Measurements from ENCODE around the gene APC2. TPM values are rescaled to one million over a fixed set of nuclear protein-coding genes. Genes with fewer than 3 reads are reported as not detected.

Gene APC2
- polyA plus RNA-seq, 1 donor from 2014 or later, result 0.16 TPM

- H3K9me3 Mint-ChIP-seq, result peaks cover 0 to 10% (median 0%) of the 10 kb centered on the region in 3 donors
- peak overlapping the region in 1 of 3 donors; percentile 61 for H3K27ac Mint-ChIP-seq
- H3K36me3 Mint-ChIP-seq, result peaks cover 4% of the 10 kb centered on the region
- H3K4me3 Mint-ChIP-seq, result no peak overlapping the region
- H3K4me1 Mint-ChIP-seq, result peaks cover 3 to 8% (median 5%) of the 10 kb centered on the region in 3 donors
- H3K27me3 Mint-ChIP-seq, result peaks cover 32% of the 10 kb centered on the region
Observed at GRCh38 chr19:1505012-1505411, 55.1 kb downstream of the APC2 start.

GRCh38 chr19:1505991-1506881, 56.3 kb downstream of the APC2 start:
- H3K4me3 Mint-ChIP-seq, result peak overlapping the region in 3 of 4 donors; percentile 4 to 83 (median 44)
- H3K9me3 Mint-ChIP-seq, result peaks cover 0 to 10% (median 0%) of the 10 kb centered on the region in 3 donors
- H3K27ac Mint-ChIP-seq, result peak overlapping the region in 2 of 3 donors; percentile 61 to 82
- peaks cover 34% of the 10 kb centered on the region for H3K27me3 Mint-ChIP-seq
- peaks cover 4% of the 10 kb centered on the region for H3K36me3 Mint-ChIP-seq
- peaks cover 3 to 8% (median 6%) of the 10 kb centered on the region in 3 donors for H3K4me1 Mint-ChIP-seq

- Mint-ChIP-seq H3K9me3 (peaks cover 0 to 10% (median 0%) of the 10 kb centered on the region in 3 donors), H3K27ac (peak overlapping the region in 2 of 3 donors; percentile 59 to 75), H3K27me3 (peaks cover 35% of the 10 kb centered on the region), H3K4me3 (peak overlapping the region in 1 of 4 donors; percentile 44), H3K4me1 (peaks cover 3 to 8% (median 6%) of the 10 kb centered on the region in 3 donors), H3K36me3 (peaks cover 4% of the 10 kb centered on the region)
Observed at GRCh38 chr19:1507192-1507660, 57.3 kb downstream of the APC2 start.

- Mint-ChIP-seq H3K9me3 (peaks cover 0 to 10% (median 0%) of the 10 kb centered on the region in 3 donors), H3K27me3 (peaks cover 38% of the 10 kb centered on the region), H3K27ac (peak overlapping the region; percentile 59 to 97 (median 75)), H3K4me1 (peaks cover 3 to 8% (median 6%) of the 10 kb centered on the region in 3 donors), H3K36me3 (peaks cover 4% of the 10 kb centered on the region), H3K4me3 (peak overlapping the region; percentile 44 to 91 (median 80))
Observed at GRCh38 chr19:1507763-1508506, 58.0 kb downstream of the APC2 start.

- H3K4me3 Mint-ChIP-seq, result peak overlapping the region in 1 of 4 donors; percentile 63
- H3K27ac Mint-ChIP-seq, result peak overlapping the region in 1 of 3 donors; percentile 57
- H3K4me1 Mint-ChIP-seq, result peaks cover 3 to 8% (median 6%) of the 10 kb centered on the region in 3 donors
- peaks cover 35% of the 10 kb centered on the region for H3K27me3 Mint-ChIP-seq
- H3K9me3 Mint-ChIP-seq, result peaks cover 0 to 10% (median 0%) of the 10 kb centered on the region in 3 donors
- H3K36me3 Mint-ChIP-seq, result peaks cover 4% of the 10 kb centered on the region
Observed at GRCh38 chr19:1508507-1508856, 58.6 kb downstream of the APC2 start.

- Mint-ChIP-seq H3K27me3 (peaks cover 36% of the 10 kb centered on the region), H3K4me1 (peaks cover 3 to 9% (median 6%) of the 10 kb centered on the region in 3 donors), H3K27ac (peak overlapping the region in 1 of 3 donors; percentile 8), H3K4me3 (no peak overlapping the region), H3K36me3 (peaks cover 4% of the 10 kb centered on the region), H3K9me3 (peaks cover 0 to 10% (median 0%) of the 10 kb centered on the region in 3 donors)
Observed at GRCh38 chr19:1509602-1510441, 59.9 kb downstream of the APC2 start.

- Mint-ChIP-seq H3K9me3 (peaks cover 0 to 9% (median 0%) of the 10 kb centered on the region in 3 donors), H3K27ac (no peak overlapping the region), H3K27me3 (peaks cover 34% of the 10 kb centered on the region), H3K4me1 (peaks cover 3 to 9% (median 6%) of the 10 kb centered on the region in 3 donors), H3K4me3 (peak overlapping the region in 1 of 4 donors; percentile 70), H3K36me3 (peaks cover 4% of the 10 kb centered on the region)
Observed at GRCh38 chr19:1510442-1510806, 60.5 kb downstream of the APC2 start.

- Mint-ChIP-seq H3K4me1 (peaks cover 3 to 9% (median 6%) of the 10 kb centered on the region in 3 donors), H3K27me3 (peaks cover 32% of the 10 kb centered on the region), H3K4me3 (peak overlapping the region in 1 of 4 donors; percentile 70), H3K36me3 (peaks cover 4% of the 10 kb centered on the region), H3K9me3 (peaks cover 0 to 9% (median 0%) of the 10 kb centered on the region in 3 donors), H3K27ac (peak overlapping the region in 1 of 3 donors; percentile 23)
Observed at GRCh38 chr19:1510807-1511206, 60.9 kb downstream of the APC2 start.

GRCh38 chr19:1511318-1512317, 61.7 kb downstream of the APC2 start:
- H3K27ac Mint-ChIP-seq, result peak overlapping the region in 1 of 3 donors; percentile 56

GRCh38 chr19:1512671-1513498, 63.0 kb downstream of the APC2 start, which contains the start of gene ADAMTSL5:
ADAMTSL5 (minus strand) TSS chr19:1513019; CDS start chr19:1510943, 2,076 bp downstream.
- peaks cover 32% of the 10 kb centered on the region for H3K27me3 Mint-ChIP-seq
- H3K36me3 Mint-ChIP-seq, result peaks cover under 1% of the 10 kb centered on the region
- peak within 1 kb of the TSS in 3 of 4 donors; percentile 21 to 73 (median 23) for H3K4me3 Mint-ChIP-seq
- H3K27ac Mint-ChIP-seq, result peak within 1 kb of the TSS in 1 of 3 donors; percentile 56
- H3K4me1 Mint-ChIP-seq, result peaks cover 0 to 3% (median 2%) of the 10 kb centered on the region in 3 donors
- peaks cover 0 to 3% (median 2%) of the 10 kb centered on the region in 3 donors for H3K9me3 Mint-ChIP-seq

More at GRCh38 chr19:1511318-1512317, 61.7 kb downstream of the APC2 start:
- peaks cover 0 to 6% (median 1%) of the 10 kb centered on the region in 3 donors for H3K9me3 Mint-ChIP-seq
- H3K27me3 Mint-ChIP-seq, result peaks cover 35% of the 10 kb centered on the region
- H3K4me1 Mint-ChIP-seq, result peaks cover 3 to 7% (median 6%) of the 10 kb centered on the region in 3 donors
- H3K36me3 Mint-ChIP-seq, result peaks cover 4% of the 10 kb centered on the region
- H3K4me3 Mint-ChIP-seq, result no peak overlapping the region

GRCh38 chr19:1513499-1514294, 63.8 kb downstream of the APC2 start:
- Mint-ChIP-seq H3K27ac (no peak overlapping the region), H3K36me3 (no peaks in the 10 kb centered on the region), H3K4me1 (peaks cover 0 to 2% (median 2%) of the 10 kb centered on the region in 3 donors), H3K27me3 (peaks cover 36% of the 10 kb centered on the region), H3K9me3 (peaks cover 0 to 3% (median under 1%) of the 10 kb centered on the region in 3 donors), H3K4me3 (peak overlapping the region in 2 of 4 donors; percentile 47 to 49)
